Glutamatergic neuron (in vitro differentiated cells): ENCODE data around the gene MRPS10. TPM values are rescaled to one million over a fixed set of nuclear protein-coding genes. Genes with fewer than 3 reads are reported as not detected.

Source experiments
- DNase-seq: peaks from one replicate; pipeline ENCODE4 v3.0.0; 2022
- H3K27ac Mint-ChIP-seq: one replicate; pipeline ENCODE4 v1.8.0; 2020; ENCODE audit warnings: mild to moderate bottlenecking, mixed read lengths, inconsistent platforms; ENCODE audit not compliant: unreplicated experiment
- H3K27me3 Mint-ChIP-seq: one replicate; pipeline ENCODE4 v1.8.0; 2020; ENCODE audit warnings: mild to moderate bottlenecking, moderate library complexity, mixed read lengths, inconsistent platforms; ENCODE audit not compliant: unreplicated experiment
- H3K36me3 Mint-ChIP-seq: one replicate; pipeline ENCODE4 v1.8.0; 2020; ENCODE audit warnings: mild to moderate bottlenecking, mixed read lengths, inconsistent platforms; ENCODE audit not compliant: unreplicated experiment
- H3K4me1 Mint-ChIP-seq: one replicate; pipeline ENCODE4 v1.8.0; 2020; ENCODE audit warnings: mild to moderate bottlenecking, low read depth, mixed read lengths, inconsistent platforms; ENCODE audit not compliant: unreplicated experiment
- H3K4me3 Mint-ChIP-seq: one replicate; pipeline ENCODE4 v1.8.0; 2020; ENCODE audit warnings: mild to moderate bottlenecking, mixed read lengths, inconsistent platforms; ENCODE audit not compliant: unreplicated experiment
- H3K9me3 Mint-ChIP-seq: one replicate; pipeline ENCODE4 v1.8.0; 2020; ENCODE audit warnings: mild to moderate bottlenecking, moderate library complexity, mixed read lengths, inconsistent platforms; ENCODE audit not compliant: unreplicated experiment
- CTCF ChIP-seq: fragments of 200-600 bp; sonication (generic); IDR thresholded peaks from one replicate; pipeline ENCODE4 v1.5.0; 2021; ENCODE audit not compliant: partially characterized antibody, unreplicated experiment
- total RNA-seq: library from RNA; stranded (reverse); fragmentation: NEBNext Ultra II Directional; extraction: Animal tissue kit (Norgen Biotek cat#: 25700); gene quantifications from one replicate; pipeline ENCODE4 v1.2.1, GENCODE V29; 2021; ENCODE audit not compliant: unreplicated experiment

Gene MRPS10
- total RNA-seq, 1 donor from 2014 or later = 25.9 TPM

- H3K36me3 Mint-ChIP-seq = no peaks in the 10 kb centered on the region
- no peak overlapping the region for H3K4me3 Mint-ChIP-seq
- TF ChIP-seq CTCF = no peak
- H3K9me3 Mint-ChIP-seq = peaks cover 5% of the 10 kb centered on the region
- no peak overlapping the region for H3K27ac Mint-ChIP-seq
- H3K4me1 Mint-ChIP-seq = no peaks in the 10 kb centered on the region
- H3K27me3 Mint-ChIP-seq = no peaks in the 10 kb centered on the region
- no peak for DNase-seq
Measured at GRCh38 chr6:42201382-42201781, 16.3 kb downstream of the MRPS10 start.

- Mint-ChIP-seq H3K27ac (no peak overlapping the region), H3K4me3 (no peak overlapping the region), H3K27me3 (no peaks in the 10 kb centered on the region), H3K36me3 (no peaks in the 10 kb centered on the region), H3K4me1 (no peaks in the 10 kb centered on the region), H3K9me3 (peaks cover 5% of the 10 kb centered on the region)
- TF ChIP-seq CTCF = no peak
- no peak for DNase-seq
Measured at GRCh38 chr6:42200035-42200434, 17.6 kb downstream of the MRPS10 start.

GRCh38 chr6:42199106-42199981 is 18.3 kb downstream of the MRPS10 start:
- DNase-seq = no peak
- no peak for TF ChIP-seq CTCF
- H3K9me3 Mint-ChIP-seq = peaks cover 5% of the 10 kb centered on the region
- H3K27me3 Mint-ChIP-seq = no peaks in the 10 kb centered on the region
- no peaks in the 10 kb centered on the region for H3K4me1 Mint-ChIP-seq
- H3K27ac Mint-ChIP-seq = no peak overlapping the region
- H3K36me3 Mint-ChIP-seq = peaks cover under 1% of the 10 kb centered on the region
- no peak overlapping the region for H3K4me3 Mint-ChIP-seq

- Mint-ChIP-seq H3K4me3 (no peak overlapping the region), H3K27ac (no peak overlapping the region), H3K36me3 (peaks cover 5% of the 10 kb centered on the region), H3K9me3 (peaks cover 5% of the 10 kb centered on the region), H3K4me1 (no peaks in the 10 kb centered on the region), H3K27me3 (peaks cover 3% of the 10 kb centered on the region)
- DNase-seq = no peak
- no peak for TF ChIP-seq CTCF
Measured at GRCh38 chr6:42197555-42198362, 19.9 kb downstream of the MRPS10 start.
